Left renal pelvis (tissue), 4 donors: ENCODE results near the gene BEST1. TPM values are rescaled to one million over a fixed set of nuclear protein-coding genes. Genes with fewer than 3 reads are reported as not detected.

Source experiments
- DNase-seq, 4 donors: peaks; one replicate each; pipeline ENCODE4 v3.0.0-alpha.2; 2013; ENCODE audit warnings: low read depth in 4 of 4, low spot score in 3 of 4
- polyA plus RNA-seq, 4 donors: library from polyadenylated mRNA; unstranded; fragments of 120-200 nt; gene quantifications; one replicate each; pipeline ENCODE4 v1.2.1, GENCODE V29; 2013; ENCODE audit not compliant: insufficient read length in 4 of 4

Gene BEST1
- polyA plus RNA-seq, 4 donors: 3.7 to 4.7 (median 4.2) TPM

GRCh38 chr11:61914471-61915171, 35.5 kb upstream of the BEST1 start:
- no peak for DNase-seq

- no peak for DNase-seq
Measured at GRCh38 chr11:61916737-61917333, 33.3 kb upstream of the BEST1 start.

GRCh38 chr11:61917334-61918109, 32.6 kb upstream of the BEST1 start, which contains the start of gene RAB3IL1:
TSS of gene RAB3IL1 (minus strand) at chr11:61917566. CDS start at chr11:61917367, 199 bp downstream.
- DNase-seq: peak in 1 of 4 donors; percentile 47

GRCh38 chr11:61918251-61918937, 31.8 kb upstream of the BEST1 start:
- DNase-seq: no peak

- DNase-seq: no peak
Measured at GRCh38 chr11:61918938-61919704, 31.0 kb upstream of the BEST1 start.

- no peak for DNase-seq
Measured at GRCh38 chr11:61919705-61920631, 30.2 kb upstream of the BEST1 start.

- no peak for DNase-seq
Measured at GRCh38 chr11:61921446-61921845, 28.7 kb upstream of the BEST1 start.

- peak in 1 of 4 donors; percentile 46 for DNase-seq
Measured at GRCh38 chr11:61922539-61922938, 27.6 kb upstream of the BEST1 start.

- DNase-seq: peak in 3 of 4 donors; percentile 14 to 80 (median 76)
Measured at GRCh38 chr11:61923166-61924063, 26.7 kb upstream of the BEST1 start.

GRCh38 chr11:61924064-61924455, 26.1 kb upstream of the BEST1 start:
- no peak for DNase-seq

- no peak for DNase-seq
Measured at GRCh38 chr11:61925736-61926135, 24.4 kb upstream of the BEST1 start.

- DNase-seq: no peak
Measured at GRCh38 chr11:61926235-61926634, 23.9 kb upstream of the BEST1 start.

- DNase-seq: no peak
Measured at GRCh38 chr11:61927501-61927900, 22.6 kb upstream of the BEST1 start.

- DNase-seq: no peak
Measured at GRCh38 chr11:61928606-61929005, 21.5 kb upstream of the BEST1 start.

GRCh38 chr11:61930933-61931332, 19.2 kb upstream of the BEST1 start:
- DNase-seq: no peak

- DNase-seq: no peak
Measured at GRCh38 chr11:61935861-61936260, 14.3 kb upstream of the BEST1 start.

GRCh38 chr11:61940466-61940865, 9.7 kb upstream of the BEST1 start:
- no peak for DNase-seq

GRCh38 chr11:61945191-61945590, 5.0 kb upstream of the BEST1 start:
- no peak for DNase-seq
